HG03460 (cell line): ENCODE data around the gene QPRT.
"Not testable (repeated sequence)": the region's sequence is repeated elsewhere in the genome, so short reads cannot be mapped to it uniquely, and the experiment has no call there.

Source experiments
- ATAC-seq: cut with Tn5 transposase; IDR thresholded peaks from one replicate; pipeline ENCODE4 v1.9.1; 2021; ENCODE audit not compliant: unreplicated experiment

QPRT gene

DNA sequence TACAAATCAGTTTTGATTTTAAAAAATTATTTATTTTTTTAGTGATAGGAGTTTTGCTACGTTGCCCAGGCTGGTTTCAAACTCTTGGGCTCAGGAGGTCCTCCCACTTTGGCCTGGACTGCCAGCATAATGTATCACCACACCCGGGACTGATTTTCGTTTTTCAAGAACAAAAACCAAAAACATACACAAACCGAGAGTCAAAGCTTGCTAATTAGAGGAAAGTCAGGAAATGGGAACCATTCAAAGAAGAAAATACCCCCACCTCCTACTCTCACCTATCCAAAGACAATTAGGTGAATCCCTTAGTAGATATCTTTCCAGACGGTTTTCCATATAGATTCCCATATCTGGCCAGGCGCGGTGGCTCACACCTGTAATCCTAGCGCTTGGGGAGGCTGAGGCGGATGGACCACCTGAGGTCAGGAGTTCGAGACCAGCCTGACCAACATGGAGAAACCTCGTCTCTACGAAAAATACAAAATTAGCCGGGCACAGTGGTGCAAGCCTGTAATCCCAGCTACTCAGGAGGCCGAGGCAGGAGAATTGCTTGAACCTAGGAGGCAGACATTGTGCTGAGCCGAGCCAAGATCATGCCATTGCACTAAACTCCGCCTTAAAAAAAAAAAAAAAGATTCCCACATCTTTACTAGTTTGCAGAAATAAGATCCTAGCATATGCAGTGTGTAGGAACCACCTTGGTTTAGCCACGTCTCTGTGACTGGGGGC, 16.8 kb upstream of the QPRT start:
- ATAC-seq, result no peak

DNA sequence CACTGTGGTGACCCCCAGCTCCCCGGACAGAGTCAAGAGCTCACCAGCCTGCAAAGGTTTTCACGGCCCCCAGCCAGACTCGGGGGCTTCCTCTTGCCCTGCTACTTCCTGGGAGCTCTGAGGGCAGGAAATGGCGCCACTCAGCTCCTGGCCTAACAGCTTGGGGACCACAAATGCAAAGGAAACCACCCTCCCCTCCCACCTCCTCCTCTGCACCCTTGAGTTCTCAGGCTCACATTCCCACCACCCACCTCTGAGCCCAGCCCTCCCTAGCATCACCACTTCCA, 16.3 kb upstream of the QPRT start:
- ATAC-seq, result peak; percentile 39

DNA sequence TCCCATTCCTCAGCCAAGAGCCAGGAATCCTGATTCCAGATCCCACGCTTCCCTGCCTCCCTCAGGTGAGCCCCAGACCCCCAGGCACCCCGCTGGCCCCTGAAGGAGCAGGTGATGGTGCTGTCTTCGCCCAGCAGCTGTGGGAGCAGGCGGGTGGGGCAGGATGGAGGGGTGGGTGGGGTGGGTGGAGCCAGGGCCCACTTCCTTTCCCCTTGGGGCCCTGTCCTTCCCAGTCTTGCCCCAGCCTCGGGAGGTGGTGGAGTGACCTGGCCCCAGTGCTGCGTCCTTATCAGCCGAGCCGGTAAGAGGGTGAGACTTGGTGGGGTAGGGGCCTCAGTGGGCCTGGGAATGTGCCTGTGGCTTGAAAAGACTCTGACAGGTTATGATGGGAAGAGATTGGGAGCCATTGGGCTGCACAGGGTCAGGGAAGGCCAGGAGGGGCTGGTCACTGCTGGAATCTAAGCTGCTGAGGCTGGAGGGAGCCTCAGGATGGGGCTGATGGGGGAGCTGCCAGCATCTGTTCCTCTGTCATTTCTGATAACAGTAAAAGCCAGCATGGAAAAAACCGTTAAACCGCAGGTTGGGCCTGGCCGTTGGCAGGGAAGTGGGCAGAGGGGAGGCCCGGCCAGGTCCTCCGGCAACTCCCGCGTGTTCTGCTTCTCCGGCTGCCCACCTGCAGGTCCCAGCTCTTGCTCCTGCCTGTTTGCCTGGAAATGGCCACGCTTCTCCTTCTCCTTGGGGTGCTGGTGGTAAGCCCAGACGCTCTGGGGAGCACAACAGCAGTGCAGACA, 15.8 kb upstream of the QPRT start, which contains the start of gene SPN:
Gene SPN, plus strand, starts transcription at position 232 of the 791 bp plus-strand sequence. Its CDS starts 482 bp downstream, at position 714.
- ATAC-seq, result peak; percentile 29

- no peak for ATAC-seq
Observed at GRCh38 chr16:29663807-29664090, 15.2 kb upstream of the QPRT start.

DNA sequence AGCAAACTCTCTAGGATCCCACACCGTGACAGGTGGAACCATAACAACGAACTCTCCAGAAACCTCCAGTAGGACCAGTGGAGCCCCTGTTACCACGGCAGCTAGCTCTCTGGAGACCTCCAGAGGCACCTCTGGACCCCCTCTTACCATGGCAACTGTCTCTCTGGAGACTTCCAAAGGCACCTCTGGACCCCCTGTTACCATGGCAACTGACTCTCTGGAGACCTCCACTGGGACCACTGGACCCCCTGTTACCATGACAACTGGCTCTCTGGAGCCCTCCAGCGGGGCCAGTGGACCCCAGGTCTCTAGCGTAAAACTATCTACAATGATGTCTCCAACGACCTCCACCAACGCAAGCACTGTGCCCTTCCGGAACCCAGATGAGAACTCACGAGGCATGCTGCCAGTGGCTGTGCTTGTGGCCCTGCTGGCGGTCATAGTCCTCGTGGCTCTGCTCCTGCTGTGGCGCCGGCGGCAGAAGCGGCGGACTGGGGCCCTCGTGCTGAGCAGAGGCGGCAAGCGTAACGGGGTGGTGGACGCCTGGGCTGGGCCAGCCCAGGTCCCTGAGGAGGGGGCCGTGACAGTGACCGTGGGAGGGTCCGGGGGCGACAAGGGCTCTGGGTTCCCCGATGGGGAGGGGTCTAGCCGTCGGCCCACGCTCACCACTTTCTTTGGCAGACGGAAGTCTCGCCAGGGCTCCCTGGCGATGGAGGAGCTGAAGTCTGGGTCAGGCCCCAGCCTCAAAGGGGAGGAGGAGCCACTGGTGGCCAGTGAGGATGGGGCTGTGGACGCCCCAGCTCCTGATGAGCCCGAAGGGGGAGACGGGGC, 14.7 kb upstream of the QPRT start:
- no peak for ATAC-seq

DNA sequence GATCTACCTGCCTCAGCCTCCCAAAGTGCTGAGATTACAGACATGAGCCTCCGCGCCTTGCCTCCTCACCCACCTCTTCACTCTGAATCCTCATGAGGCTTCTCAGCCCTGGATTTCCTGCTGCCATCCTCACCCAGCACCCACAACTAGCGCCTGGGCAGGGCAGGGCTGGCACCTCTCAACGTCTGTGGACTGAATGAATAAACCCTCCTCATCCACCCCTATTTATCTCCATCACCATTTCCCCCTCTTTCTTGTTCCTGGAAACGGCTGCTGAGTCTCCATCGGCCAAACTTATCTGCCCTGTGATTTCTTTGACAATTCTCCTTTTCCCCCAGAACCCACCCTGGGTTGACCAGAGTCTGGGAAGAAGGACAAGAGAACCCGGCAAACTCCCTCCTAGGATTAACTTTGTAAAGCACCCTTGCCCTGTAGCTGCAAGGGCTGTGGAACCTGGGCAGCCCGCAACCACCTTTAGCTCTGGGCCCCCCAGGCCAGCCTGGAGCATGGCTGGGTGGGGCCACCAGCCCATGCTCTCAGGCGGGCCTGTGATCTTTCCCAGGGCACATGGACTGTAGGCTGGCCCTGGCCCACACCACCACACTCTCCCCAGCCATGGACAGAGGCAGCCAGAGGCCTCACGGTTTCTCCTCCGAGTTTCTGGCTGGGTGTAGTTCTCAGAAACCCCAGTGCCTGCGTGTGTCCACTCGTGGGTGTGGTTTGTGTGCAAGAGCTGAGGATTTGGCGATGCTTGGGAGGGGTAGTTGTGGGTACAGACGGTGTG, 13.5 kb upstream of the QPRT start:
- no peak for ATAC-seq

- ATAC-seq, result not testable (repeated sequence)
Observed at GRCh38 chr16:29667322-29667610, 11.7 kb upstream of the QPRT start.

- no peak for ATAC-seq
Observed at GRCh38 chr16:29667755-29668154, 11.2 kb upstream of the QPRT start.

DNA sequence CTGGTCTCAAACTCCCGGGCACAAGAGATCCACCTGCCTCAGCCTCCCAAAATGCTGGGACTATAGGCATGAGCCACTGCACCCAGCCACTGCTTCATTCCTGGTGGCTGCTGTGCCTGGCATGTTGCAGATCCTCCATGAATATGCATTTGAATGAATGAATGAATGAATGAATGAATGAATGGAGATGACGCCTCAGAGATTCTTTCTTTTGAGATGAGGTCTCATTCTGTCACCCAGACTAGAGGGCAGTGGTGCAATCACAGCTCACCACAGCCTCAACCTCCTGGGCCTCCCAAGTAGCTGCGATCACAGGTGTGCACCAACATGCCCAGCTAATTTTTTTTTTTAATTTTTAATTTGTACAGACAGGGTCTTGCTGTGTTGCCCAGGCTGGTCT, 10.7 kb upstream of the QPRT start:
- no peak for ATAC-seq

DNA sequence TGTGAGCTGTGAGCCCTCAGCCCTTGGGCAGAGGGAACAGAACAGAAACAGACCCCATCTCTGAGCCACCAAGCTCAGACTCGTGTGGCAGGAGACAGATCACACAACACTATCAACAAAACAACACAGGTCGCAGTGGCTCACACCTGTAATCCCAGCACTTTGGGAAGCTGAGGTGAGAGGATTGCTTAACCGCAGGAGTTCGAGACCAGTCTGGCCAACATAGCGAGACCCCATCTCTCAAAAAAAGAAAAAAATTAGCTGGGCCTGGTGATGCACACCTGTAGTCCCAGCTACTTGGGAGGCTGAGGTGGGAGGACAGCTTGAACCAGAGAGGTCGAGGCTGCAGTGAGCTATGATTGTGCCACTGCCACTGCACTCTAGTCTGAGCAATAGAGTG, 5.5 kb upstream of the QPRT start:
- ATAC-seq, result no peak

DNA sequence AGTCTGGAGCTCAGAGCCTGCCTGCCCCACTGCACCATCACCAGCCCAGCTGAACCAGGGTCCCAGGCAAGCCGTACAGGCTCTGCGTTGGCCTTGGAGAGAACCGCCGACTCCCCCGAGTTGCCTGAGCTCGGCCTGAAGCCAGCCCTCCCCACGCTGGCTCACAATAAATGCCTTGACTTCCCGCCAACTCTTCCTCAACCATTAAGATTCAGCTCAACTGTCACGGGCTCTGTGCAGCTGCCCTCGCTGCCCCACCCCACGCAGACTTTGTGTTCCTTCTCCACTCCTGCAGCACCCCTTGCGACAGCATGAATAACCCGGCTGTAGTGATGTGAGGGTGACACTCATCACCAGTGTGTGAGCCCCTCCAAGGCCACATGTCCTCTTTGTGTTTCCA, 4.8 kb upstream of the QPRT start:
- no peak for ATAC-seq

DNA sequence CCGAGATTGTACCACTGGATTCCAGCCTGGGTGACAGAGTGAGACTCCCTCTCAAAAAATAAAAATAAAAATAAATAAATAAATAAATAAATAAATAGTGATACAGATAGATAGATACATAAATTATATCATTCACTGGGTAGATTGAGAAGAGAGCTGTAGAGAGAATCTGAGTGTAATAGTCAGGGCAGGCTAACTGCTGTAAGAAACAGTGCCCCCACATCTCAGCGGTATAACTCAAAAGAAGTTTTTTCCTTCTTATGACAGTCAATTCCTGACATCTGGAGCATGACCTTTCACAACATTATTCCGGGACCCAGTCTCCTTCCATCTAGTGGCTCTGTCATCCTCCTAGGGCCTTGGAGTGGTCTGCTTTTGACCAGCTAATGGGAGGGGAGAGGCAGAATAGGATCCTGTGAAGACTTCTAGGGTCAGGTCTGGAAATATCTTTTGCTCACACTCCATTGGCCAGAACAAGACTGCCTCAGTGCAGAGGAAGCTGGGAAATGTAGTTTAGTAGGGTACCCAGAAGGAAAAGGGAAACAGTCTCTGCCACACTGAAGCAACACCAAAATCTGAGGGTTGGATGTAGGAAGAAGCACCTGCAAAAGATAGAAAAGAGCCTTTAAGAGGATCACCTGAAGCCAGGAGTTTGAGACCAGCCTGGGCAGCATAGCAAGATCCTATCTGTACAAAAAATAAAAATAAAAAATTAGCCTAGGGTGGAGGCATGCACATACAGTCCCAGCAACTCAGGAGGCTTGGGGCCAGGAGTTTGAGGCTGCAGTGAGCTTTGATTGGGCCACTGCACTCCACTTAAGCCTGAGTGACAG, 3.0 kb upstream of the QPRT start:
- ATAC-seq, result no peak

DNA sequence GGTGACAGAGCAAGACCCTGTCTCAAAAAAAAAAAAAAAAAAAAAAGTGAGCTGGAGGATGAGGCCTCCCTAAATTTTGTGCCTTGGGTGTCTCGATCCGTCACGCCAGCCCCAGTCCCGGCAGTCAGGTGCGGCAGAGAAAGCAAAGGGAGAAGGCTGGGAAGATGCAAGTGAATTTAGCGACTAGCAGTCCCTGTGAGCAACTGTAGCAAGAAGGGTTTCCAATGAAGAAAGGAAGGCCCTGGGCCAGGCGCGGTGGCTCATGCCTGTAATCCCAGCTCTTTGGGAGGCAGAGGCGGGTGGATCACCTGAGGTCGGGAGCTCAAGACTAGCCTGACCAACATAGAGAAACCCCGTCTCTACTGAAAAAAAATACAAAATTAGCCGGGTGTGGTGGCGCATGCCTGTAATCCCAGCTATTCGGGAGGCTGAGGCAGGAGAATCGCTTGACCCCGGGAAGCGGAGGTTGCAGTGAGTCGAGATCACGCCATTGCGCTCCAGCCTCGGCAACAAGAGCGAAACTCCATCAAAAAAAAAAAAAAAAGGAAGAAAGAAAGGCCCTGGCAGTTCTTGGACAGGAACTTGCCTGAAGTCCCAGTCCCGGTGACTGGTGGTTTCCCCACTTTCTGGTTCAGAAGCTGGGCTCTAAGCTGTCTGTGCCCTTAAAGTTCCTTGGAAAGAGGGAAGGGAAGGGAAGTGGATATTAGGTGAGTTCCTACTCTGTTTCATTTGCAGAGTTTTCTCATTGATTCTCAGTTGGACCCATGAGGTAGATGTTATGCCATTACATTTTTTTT, 1.8 kb upstream of the QPRT start:
- no peak for ATAC-seq

GRCh38 chr16:29680180-29680598, 1.2 kb downstream of the QPRT start:
- ATAC-seq, result no peak

DNA sequence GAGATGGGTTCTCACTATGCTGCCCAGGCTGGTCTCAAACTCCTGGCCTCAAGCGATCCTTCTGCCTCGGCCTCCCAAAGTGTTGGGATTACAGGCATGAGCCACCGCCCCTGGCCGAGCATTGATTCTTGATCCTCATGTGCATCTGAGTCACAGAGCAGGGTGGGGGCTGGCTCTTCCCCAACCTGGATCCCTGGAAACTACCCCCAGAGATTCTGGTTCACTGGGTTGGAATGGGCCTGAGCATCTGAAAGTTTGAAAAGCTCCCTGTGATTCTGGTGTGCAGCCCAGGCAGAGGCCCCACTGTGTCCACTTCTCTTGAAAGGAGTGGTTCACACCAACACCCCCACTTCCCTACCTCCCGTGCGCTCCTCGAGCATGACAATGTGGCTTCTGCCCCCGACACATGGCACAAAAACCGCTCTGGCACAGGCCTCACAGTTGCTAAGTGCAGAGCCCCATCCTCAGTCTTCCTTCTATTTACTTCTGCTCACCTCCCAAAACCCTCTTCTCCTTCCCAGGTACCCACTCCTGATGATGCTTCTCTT, 4.6 kb downstream of the QPRT start:
- no peak for ATAC-seq

DNA sequence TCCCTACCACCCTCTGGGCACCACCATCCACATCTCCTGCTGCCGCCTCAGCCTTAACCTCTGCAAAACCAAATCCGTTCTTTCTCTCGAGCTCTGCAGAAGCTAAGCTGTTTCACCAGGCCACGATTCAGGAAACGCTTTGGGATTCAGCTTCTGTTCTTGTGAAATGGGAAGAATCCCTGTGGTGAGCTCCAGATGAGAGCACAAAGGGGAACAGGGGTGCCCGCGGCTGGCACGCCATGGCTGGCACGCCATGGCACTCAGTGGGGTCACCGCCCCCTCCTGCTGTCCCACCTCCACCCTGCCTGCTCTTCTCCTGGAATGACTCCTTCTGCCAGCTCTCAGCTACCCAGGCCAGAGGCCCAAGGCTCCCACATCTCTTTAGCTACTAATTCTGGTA, 5.7 kb downstream of the QPRT start:
- no peak for ATAC-seq

DNA sequence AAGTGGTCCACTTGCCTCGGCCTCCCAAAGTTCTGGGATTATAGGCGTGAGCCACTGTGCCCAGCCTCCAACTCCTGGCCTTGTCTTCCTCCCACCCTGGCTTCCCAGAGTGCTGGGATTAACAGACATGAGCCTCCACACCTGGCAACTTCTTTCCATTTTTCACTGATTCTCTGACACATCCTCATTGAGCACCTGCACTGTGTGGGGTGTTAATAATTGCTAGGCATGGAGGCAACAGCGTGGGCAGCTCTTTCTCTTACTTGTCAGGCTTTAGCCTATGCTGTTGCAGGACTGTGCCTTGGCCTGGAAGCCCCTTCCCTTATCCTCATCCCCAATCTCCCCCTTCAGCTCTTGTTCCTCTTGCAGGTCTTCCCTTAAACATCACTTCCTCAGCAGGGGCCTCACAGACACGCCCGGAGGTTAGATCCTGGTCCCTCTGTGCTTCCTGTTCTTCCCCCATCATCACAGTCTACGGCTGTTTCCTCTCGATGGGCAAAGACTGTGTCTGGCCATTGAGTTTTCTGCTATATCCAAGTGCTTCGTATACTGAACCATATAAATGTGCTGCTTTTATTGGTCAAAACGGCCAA, 7.9 kb downstream of the QPRT start:
- ATAC-seq, result no peak

DNA sequence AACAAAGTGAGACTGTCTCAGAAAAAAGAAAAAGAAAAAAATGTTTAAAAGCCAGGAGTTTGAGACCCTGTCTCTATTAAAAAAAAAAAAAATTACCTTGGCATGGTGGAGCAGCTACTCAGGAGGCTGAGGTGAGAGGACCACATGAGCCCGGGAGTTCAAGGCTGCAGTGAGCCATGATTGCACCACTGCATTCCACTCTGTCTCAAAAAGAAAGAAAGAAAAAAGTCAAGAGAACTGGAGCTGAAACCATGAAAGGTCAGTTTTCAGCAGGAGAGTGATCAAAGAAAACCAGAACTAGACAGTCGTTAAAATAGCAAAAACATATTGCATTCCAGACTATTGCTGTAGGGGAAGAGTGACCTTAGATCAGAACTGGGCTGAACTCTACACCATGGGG, 8.8 kb downstream of the QPRT start:
- no peak for ATAC-seq

DNA sequence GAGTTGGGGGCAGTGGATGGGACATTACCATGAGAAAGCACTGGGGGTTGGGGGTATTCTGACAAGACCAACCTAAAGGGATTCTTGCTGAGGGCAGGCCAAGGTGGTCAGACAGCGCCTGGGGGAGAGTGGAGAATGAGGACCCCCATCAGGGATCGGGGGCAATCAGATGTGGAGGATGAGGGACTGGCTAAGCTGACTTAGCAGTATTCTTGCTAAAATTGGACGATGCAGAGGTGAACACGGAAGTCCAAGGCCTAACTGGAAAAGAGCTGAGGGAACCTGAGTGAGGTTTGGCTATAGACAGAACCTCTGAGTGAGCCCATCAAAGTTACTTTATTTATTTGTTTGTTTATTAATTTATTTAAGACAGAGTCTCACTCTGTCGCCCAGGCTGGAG, 9.2 kb downstream of the QPRT start:
- no peak for ATAC-seq
